GM21717 (cell line): ENCODE measurements around the gene KIAA1958.
A peak's percentile ranks its signal among the peaks of the same experiment; 100 is the strongest.
"Not testable (repeated sequence)": the region's sequence is repeated elsewhere in the genome, so short reads cannot be mapped to it uniquely, and the experiment has no call there.

ENCODE experiments used
- ATAC-seq: cut with Tn5 transposase; IDR thresholded peaks from one replicate; pipeline ENCODE4 v1.9.1; 2021; ENCODE audit warnings: mild to moderate bottlenecking, moderate library complexity; ENCODE audit not compliant: unreplicated experiment

KIAA1958 gene

DNA sequence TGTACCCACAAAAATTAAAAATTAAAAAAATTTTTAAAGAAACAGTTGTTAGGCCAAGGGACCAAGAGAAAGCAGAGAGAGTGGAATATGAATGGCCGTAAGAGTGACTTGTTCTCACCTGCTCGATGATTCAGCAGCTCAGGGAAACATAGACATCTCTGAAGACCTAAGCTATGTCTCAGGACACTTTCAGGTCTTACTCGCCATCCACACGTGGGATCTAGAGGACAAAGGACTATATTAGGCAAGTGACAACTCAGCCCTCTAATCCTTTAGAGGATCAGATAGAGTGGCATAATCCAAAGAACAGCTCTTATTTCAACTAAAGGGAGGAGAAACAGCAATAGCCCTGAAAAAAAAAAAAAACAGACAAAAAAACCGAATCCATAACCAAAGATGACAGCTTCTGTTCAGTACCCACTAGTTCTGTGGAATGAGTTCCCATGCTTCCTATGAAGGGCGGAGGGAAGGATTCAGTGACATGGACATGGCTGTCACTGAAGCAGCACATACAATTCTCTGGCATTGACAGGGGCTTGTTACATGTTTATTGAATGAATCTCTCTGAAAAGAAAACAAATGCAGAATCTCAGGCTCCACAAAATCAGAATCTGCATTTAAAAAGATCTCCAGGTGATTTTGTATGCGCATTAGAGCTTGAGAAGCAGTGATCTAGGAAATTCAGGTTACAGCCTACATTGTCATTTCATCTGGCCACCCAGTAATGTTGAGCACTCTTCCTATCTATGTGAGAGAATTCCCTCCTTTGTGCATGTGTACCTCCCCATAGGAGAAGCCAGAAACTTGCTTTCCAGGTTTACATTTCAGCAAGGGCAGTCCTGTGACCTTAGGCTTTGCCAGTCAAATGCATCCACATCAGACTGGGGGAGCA lies 96.0 kb downstream of the KIAA1958 start:
- ATAC-seq: no peak

DNA sequence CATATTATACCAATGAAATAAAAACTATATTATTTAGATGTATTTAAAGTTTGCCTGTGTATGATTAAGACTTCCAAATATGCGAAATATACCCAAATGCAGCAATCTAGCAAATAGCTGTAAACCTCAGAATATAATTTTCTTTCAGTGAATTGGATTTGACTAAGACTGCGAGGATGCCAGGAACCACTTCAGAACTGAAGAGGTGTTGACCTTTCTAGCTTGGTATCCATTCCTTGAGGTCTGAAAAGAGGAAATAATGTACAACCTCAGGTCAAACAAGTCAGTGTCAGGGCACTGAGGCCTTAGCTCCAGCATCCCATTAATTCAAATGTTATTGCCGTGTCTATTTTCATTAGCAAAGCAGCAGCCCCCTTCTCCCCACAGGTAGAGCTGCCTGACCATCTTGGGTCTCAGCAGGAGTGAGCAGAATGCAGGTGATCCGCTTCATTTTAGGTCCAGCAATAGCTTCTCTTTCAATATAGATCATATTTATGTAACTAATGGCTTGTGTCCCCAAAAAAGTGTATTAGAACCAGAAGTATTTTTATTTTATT lies 100.0 kb downstream of the KIAA1958 start:
- ATAC-seq: no peak

DNA sequence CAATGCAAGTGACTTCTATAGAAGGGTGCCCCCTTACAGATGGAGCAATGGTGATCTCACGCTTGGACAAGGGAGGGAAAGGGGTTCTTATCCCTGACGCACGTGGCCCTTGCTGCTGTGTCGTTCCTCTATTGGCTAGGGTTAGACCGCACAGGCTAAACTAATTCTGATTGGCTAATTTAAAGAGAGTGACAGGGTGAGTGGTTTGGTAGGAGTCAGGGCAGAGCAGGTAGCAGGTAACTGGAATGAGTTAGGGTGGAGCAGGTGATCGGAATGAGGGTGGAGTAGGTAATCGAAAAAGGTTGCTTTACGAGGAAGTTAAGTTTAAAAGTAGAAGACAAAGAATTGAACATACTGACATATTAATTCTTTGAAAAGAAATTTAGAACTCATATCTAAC lies 105.2 kb downstream of the KIAA1958 start:
- ATAC-seq: not testable (repeated sequence)

DNA sequence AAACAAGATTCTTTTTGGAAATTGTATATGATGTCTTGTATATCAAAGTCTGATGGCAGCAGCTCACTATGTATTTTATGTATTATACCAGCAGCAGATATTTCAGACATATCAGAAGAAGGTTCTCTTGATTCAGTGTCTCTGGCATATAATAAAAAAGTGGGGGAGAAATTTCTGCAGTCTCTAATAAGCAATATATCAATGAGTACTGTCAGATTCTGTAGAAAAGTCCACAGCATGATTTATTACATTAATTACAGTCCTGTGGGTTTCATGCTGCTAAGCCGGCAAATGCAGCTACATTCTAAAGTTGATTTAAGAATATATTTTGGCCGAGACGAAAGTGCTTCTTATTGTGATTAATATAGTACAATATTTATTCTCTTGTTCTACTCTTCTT lies 113.1 kb downstream of the KIAA1958 start:
- no peak for ATAC-seq

DNA sequence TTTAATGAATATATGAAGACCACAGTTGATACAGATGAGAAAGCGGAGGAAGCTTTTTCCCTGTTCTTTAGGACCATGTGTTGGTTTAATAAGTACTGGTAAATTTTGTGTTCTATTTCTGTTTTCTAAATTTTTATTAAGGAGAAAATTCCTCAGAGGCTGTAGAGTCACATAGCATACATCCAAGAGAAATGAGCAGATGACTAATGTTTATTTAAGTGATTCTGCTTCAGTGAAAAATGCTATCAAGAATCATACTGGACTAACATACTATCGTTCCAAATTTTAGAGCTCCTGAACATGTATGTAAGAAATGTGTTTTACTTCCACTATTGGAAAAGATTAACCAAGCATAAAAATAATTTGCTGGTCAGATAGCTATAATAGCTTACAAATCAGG lies 115.0 kb downstream of the KIAA1958 start:
- no peak for ATAC-seq

DNA sequence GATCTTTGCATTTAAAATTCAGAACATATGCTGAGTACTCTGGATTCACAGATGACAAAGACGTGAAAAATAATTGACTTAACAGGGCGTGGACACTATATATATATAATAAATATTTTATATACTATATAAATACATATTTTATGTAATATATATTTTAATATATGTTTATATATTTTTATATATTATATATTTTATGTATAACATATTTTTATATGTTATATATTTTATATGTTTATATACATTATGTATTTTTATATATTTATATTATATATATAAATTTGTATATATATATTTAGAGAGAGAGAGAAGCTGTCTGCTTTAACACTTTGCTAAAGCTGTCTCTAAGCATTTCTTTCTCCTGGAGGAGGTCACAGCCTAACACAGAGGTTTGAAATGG lies 118.2 kb downstream of the KIAA1958 start:
- no peak for ATAC-seq

DNA sequence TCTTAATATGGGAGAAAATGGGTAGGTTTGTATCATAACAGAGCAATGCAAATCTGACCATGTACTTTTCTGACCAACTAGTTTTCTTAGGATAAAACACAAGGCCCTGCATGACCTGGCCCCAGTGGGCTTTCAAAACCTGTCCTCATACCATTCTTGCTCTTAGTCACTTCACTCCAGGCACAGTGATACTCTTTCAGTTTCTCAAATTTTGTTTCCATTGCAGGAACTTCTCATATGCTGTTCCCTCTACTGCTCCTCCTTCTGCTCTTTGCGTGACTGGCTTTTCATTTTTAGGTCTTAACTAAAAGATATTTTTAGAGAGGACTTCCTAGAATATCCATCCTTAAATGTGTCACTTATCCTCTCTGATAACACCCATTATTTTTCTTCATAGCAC lies 118.9 kb downstream of the KIAA1958 start:
- peak; percentile 96 for ATAC-seq

DNA sequence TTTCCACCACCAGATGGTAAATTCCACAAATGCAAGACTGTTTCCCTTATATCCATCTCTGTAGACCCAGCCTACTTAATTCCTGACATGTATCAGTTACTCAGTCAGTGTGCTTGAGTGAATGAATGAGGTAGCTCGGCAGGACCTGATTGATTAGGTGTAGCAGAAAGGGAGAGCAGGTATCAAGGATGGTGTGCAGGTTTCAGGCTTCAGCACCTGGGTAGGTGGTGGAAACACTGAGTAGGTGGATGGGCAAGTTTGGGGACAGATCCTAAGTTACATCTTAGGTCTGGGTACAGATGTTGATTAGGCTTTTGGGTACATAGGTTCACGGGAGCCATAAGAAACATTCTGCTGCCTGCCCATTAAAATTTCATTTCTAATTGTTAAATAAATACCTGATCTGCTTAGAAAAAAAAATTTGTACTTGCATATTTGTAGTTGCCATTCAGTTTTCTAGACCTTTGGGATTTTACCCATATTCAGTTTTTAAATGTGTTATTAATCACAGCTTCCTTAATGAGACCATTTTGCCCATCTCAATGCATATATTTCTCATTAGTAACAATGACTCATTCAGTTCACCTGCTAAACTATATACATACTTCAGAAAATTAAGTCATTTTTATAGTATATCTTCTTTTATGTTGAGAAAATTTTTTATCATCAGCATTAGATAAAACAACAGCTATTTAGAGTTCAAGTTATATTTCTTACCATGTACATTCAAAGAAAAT lies 119.5 kb downstream of the KIAA1958 start:
- peak; percentile 39 for ATAC-seq

DNA sequence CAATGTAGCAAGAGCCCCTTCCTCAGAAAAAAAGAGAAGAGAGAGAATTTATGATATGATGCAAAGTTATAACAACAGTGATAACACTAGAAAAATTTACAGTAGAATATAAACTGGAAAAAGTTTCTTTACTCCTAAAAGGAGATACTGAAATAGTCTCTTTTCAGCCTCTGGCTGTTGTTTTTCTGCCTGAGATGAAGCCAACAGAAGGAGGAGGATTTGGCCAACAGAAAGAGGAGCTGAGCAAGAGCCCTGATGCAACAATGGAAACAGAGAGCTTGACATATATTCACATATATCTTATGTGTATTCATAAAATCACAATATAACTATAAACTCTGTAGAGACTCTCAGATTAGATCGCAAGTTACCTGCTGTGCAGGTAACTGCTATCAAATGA lies 122.2 kb downstream of the KIAA1958 start:
- no peak for ATAC-seq

DNA sequence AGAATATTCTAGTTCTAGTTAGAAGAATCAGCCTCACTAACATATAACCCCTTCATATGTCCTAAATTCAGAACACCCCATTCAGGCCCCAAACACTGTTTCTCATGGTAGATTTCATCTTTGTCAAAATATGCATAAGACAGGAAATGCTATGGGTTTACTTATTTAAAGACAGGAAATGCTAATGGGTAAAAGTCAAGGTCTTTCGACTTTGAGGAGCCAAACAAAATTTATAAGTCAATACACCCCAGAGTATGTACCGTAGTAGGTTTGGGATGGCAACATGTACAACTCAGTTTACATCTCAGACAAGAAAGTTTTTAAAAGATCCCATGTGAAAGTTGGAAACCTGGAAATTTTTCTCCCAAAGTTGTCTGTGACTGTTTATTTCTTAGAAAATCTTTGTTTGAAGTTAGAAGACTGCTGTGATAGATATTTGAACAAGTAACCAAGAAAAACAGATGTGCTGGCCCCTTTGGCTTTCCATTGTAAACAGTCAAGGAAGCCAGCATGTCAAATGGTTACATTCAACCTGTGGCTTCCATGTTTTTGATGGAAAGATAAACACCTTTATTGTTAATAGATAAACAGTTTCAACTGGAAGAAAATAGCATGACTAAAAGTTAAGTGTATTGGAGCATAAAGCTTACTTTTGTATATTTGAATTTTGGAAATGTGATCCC lies 129.1 kb downstream of the KIAA1958 start:
- no peak for ATAC-seq

DNA sequence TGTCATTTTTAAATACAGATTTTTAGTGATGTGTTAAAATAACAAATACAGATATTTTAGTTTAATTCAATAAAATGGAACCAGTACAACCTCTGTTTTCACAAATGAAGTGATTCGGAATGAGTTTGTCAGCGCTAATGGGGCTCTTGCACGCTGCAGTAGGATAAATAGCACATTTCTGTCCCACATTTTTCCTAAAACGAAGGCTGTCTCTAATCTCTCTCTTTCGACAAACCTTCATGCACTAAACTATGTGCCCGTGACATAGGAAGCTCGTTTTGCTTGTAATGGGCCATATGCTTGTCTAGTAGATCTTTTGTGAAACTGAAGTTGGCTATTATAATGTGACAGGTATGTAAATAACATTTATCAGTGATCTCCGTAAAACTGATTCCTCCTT lies 130.7 kb downstream of the KIAA1958 start:
- no peak for ATAC-seq

DNA sequence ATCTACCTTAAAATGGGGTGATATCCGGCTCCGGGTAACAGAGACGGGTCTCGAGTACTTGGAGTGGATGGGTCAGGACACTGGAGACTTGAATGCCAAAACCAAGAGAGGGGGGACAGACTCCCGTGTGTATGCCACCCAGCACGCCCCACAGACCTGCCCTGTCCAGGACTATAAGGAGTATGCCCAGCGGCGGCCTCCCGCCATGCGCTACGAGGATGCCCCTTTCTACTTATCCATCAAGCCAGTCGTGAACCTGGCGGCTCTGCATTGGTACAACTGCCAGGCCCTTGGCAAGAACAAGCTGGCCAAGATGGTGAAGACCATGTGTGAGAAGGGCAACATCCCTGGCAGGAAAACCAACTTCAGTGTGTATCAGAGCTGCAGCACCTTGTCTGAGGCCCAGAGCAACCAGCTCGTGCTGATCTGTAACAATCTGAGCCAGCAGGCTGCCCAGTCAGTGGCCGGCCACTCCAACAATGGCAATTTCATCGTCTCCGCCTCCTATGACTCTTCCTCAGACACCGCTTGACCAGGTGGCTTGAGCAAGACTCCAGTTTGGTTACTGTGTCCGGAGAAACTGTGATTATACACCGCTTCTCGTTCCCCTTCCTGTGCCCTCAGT lies 131.9 kb downstream of the KIAA1958 start:
- no peak for ATAC-seq

DNA sequence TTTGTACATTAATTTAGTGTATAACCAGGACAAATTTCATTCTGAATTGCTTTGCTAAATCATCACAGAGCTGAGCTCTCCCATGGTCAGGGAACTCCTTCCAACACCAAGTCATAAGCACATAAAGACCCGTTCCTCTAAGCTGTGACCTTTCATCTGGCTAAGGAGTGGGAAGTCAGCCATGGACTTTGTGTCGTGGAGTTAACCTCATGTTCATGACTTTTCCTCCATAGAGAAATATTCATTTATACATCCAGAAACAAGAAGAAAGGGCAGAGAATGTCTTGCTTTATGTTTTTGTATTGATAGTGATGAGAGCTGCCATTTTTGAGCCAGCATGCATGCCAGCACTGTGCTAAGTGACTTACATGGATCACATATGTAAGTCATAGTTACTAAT lies 133.8 kb downstream of the KIAA1958 start:
- ATAC-seq: no peak

DNA sequence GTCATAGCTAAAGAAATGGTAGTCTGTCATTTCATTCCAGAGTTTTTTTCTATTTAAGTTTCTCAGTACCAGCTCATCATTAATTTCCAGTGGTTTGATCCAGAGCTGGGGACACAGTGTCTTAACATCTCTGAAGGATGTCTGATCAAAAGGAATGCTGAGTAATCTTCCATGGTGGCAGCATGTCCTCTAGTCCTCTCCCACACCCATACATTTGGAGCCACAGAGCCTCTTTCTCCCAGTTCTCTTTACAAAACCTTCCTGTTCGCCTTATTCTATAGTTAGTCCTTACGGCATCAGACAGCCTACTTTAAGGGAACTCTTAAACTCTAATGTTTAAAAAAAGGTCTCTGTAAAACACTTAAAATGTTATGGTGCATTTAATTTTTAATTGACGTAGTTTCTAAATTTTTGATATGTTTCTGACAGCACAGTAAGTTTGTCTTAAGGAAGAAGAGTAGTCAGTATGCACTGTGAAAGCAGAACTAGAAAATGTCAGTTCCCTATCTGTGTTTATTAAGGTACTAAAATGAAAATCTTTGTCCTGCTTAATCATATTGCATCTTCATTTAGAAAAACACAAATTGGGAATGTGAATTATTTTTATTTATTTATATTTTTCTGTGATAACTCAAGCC lies 134.5 kb downstream of the KIAA1958 start:
- no peak for ATAC-seq

DNA sequence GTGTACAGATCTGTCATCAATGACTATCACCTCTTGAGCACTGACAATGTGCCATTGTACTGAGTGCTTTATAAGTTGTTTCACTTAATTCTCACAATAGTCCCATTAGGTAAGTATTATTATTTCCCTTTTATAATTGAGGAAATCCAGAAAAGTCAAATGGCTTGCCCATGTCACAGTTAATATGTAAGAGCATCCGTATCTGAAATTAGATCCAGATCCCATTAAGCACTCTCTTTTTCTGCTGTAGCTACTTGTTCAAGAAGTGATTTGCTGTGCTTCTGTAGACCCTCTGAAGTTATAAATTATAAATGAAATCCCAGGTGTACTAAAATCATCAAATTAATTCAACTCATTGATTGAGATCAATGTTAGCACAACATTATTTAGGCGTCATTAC lies 136.6 kb downstream of the KIAA1958 start:
- no peak for ATAC-seq

DNA sequence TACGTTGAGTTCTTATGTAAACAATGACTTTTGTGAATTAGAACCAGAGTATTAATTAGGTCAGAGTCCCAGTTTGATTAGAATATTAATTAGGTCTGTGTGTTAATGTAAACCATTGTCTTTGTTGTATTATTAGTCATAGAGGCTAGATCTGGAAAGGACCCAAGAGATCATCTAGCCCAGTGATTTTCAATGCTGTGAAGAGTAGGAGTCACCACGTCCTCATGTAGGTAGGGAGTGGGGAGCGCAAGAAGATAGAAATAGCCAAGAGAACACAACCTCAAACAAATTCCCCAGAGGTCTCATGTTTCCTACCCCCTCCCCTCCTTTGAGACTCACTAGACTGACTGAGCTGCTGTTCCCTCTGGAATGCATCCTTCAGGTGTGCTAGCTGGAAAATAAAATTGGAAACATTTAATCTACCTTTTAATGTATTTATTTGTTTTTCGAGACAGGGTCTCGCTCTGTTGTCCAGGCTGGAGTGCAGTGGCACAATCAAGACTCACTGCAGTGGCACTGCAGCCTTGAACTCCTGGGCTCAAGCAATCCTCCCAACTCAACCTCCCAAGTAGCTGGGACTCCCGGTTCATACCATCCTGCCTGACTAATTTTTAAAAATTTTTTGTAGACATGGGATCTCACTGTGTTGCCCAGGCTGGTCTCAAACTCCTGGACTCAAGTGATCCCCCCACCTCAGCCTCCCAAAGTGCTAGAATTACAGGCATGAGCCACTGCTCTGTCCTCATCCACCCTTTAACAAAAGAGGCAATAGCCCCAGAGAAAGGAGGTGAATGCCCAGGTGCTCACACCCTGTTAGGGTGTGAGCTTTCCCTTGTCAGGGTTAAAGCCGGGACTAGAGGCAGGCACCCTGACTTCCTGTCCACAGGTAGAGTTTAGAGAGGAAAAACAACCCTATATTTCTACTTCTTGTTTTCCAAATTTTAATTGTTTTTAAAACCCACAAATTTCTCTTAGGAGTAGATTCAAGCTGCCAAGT lies 138.4 kb downstream of the KIAA1958 start:
- ATAC-seq: no peak

DNA sequence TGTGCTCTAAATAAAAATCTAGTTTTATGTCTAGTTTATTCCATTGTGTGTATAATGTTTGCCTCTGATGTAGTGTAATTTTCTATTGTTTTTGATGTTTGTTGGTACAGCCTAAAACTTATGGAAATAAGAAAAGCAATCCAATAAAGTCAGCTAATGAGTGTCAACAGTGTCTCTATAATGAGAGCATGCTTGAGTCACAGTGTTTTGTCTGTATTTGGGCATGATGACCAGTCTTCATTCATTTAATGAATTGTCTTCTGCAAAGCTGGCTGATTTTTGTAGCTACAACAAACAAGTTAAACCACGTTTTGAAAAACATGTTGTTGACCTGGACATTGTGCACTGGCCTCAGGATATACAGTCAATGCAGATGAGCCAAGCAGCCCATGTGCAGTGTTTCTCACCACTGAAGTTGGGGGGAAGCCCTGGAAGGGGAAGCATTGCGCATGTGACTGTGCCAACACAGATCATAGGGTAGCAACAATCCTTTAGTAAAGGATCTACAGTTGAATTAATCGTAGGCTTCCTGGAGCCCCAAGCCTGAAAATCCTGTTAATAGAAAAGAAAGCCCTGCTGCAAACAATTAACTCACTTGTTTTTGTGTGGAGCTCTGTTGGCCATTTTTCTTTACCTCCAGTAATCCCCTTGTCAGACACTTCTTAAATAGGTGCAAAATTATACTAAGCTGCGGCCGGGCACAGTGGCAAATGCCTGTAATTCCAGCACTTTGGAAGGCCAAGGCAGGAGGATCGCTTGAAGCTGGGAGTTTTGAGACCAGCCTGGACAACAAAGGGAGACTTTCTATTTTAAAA lies 143.3 kb downstream of the KIAA1958 start:
- ATAC-seq: no peak

DNA sequence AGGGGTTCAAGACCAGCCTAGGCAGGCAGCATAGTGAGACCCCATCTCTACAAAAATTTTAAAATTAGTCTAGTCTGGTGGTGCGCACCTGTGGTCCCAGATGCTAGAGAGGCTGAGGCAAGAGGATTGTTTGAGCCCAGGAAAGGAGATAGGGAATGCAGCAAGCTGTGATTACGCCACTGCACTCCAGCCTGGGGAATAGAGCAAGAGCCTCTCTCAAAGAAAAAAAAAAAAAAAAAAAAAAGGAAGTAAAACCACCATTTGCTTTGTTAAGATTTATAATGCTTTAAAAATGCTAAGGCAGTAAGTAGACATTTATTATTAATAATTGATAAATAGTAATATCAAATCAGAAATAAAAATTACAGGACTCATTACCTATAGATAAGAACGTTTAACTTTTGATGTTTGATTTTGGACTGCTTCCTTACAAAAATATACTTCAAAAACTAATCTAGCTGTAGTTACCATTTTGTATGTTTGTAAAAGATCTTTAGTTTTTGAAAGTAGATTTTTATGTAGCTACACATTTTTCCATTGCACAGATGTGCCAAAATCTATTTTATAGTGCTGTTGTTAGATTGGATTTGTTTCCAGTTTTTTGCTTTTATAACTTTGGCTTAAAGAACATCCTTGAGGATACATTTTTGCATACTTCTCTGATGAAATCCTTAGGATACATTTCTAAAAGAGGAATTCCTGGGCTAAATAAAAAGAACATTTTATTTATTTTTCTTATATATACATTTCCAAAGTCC lies 144.9 kb downstream of the KIAA1958 start:
- ATAC-seq: no peak
